ENCODE results near the gene ARL4A.
A peak's percentile ranks its signal among the peaks of the same experiment; 100 is the strongest.
"Not testable (repeated sequence)": the region's sequence is repeated elsewhere in the genome, so short reads cannot be mapped to it uniquely, and the experiment has no call there.

The ARL4A gene

GRCh38 chr7:12686891-12687717, at the start of gene ARL4A:
TSS of gene ARL4A (plus strand) at chr7:12687633. CDS start at chr7:12688255, 622 bp downstream.
- DNase-seq (ENCODE audit: low read depth in 2 of 2): peak; percentile 82 to 94

- DNase-seq (ENCODE audit: low read depth in 2 of 2): no peak
These were observed 49.4 kb upstream of the ARL4A start for GRCh38 chr7:12637819-12638592.

GRCh38 chr7:12638851-12639456, 48.5 kb upstream of the ARL4A start:
- DNase-seq (ENCODE audit: low read depth in 2 of 2): no peak

- no peak for DNase-seq (ENCODE audit: low read depth in 2 of 2)
These were observed 46.9 kb upstream of the ARL4A start for GRCh38 chr7:12640299-12641096.

GRCh38 chr7:12641196-12641595, 46.2 kb upstream of the ARL4A start:
- no peak for DNase-seq (ENCODE audit: low read depth in 2 of 2)

- no peak for DNase-seq (ENCODE audit: low read depth in 2 of 2)
These were observed 44.9 kb upstream of the ARL4A start for GRCh38 chr7:12642508-12642907.

- no peak for DNase-seq (ENCODE audit: low read depth in 2 of 2)
These were observed 44.3 kb upstream of the ARL4A start for GRCh38 chr7:12643001-12643643.

GRCh38 chr7:12643644-12644043, 43.8 kb upstream of the ARL4A start:
- no peak for DNase-seq (ENCODE audit: low read depth in 2 of 2)

GRCh38 chr7:12645212-12645611, 42.2 kb upstream of the ARL4A start:
- not testable (repeated sequence) for DNase-seq (ENCODE audit: low read depth in 2 of 2)

- DNase-seq (ENCODE audit: low read depth in 2 of 2): no peak
These were observed 41.3 kb upstream of the ARL4A start for GRCh38 chr7:12646139-12646538.

- no peak for DNase-seq (ENCODE audit: low read depth in 2 of 2)
These were observed 39.8 kb upstream of the ARL4A start for GRCh38 chr7:12647364-12648219.

GRCh38 chr7:12648704-12649261, 38.6 kb upstream of the ARL4A start:
- DNase-seq (ENCODE audit: low read depth in 2 of 2): no peak

- no peak for DNase-seq (ENCODE audit: low read depth in 2 of 2)
These were observed 38.1 kb upstream of the ARL4A start for GRCh38 chr7:12649348-12649747.

GRCh38 chr7:12650080-12650479, 37.4 kb upstream of the ARL4A start:
- no peak for DNase-seq (ENCODE audit: low read depth in 2 of 2)

- DNase-seq (ENCODE audit: low read depth in 2 of 2): no peak
These were observed 34.3 kb upstream of the ARL4A start for GRCh38 chr7:12653110-12653509.

- DNase-seq (ENCODE audit: low read depth in 2 of 2): no peak
These were observed 33.9 kb upstream of the ARL4A start for GRCh38 chr7:12653518-12653917.

GRCh38 chr7:12655161-12655560, 32.3 kb upstream of the ARL4A start:
- DNase-seq (ENCODE audit: low read depth in 2 of 2): no peak

- not testable (repeated sequence) for DNase-seq (ENCODE audit: low read depth in 2 of 2)
These were observed 27.0 kb upstream of the ARL4A start for GRCh38 chr7:12660423-12660822.

- not testable (repeated sequence) for DNase-seq (ENCODE audit: low read depth in 2 of 2)
These were observed 26.4 kb upstream of the ARL4A start for GRCh38 chr7:12660986-12661385.

- no peak for DNase-seq (ENCODE audit: low read depth in 2 of 2)
These were observed 25.9 kb upstream of the ARL4A start for GRCh38 chr7:12661581-12661980.
